AG09319 (cell line): Measurements from ENCODE around the gene LRAT.

ENCODE experiments used
- DNase-seq: peaks from one replicate; pipeline ENCODE4 v3.0.0-alpha.2; 2010; ENCODE audit warnings: low read depth; ENCODE audit errors: extremely low read depth
- CTCF ChIP-seq: IDR thresholded peaks from 2 replicates; pipeline ENCODE4 v1.5.1; 2011; ENCODE audit warnings: low read depth, mild to moderate bottlenecking, inconsistent platforms, low read length, moderate library complexity

LRAT gene

GRCh38 chr4:154778264-154778663, 34.5 kb downstream of the LRAT start:
- no peak for DNase-seq
- TF ChIP-seq CTCF = no peak

DNA sequence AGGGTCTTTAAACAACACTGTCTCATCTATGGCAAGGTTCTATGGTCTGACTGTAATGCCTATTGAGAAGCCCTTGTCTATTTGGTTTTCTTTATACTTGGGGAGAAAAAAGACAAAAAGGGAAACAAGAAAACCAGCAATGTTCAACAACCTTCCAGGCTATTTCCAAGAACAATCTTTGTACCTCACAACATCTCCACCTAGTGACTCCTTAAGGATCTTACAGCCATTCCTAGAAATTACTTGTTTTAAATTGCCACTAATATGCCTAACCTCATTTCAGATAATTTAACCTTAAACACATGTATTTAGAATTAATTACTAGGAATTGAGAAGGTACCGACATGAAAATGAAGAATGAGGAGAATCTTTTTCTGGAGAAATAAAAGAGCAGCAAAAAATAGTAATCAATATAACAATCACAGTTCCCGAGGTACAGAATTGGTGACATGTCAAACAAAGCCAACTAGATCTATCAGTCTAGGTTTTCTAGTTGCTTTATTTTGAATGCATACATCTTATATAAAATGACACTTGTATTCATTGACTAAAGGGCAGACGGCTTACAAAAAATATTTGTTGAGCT, 35.7 kb downstream of the LRAT start:
- peak; percentile 59 for TF ChIP-seq CTCF
- DNase-seq = no peak

GRCh38 chr4:154781126-154781982, 37.6 kb downstream of the LRAT start, which contains the start of gene RBM46:
Gene RBM46 (plus strand): TSS chr4:154781272. CDS start chr4:154796753, 15,481 bp downstream.
- TF ChIP-seq CTCF = no peak
- DNase-seq = no peak

GRCh38 chr4:154781983-154782293, 38.1 kb downstream of the LRAT start:
- TF ChIP-seq CTCF = no peak
- DNase-seq = no peak
